Stimulated activated naive CD8-positive, alpha-beta T cell treated with anti-CD3 and anti-CD28 coated beads, Interleukin-15, amount 100 ng/mL, for 72 hours (primary cell): Measurements from ENCODE around the gene MLC1.

Experiments
- ATAC-seq: fragments of 150-1000 bp; cut with Tn5 transposase; 2 replicates; pipeline ENCODE4 v1.10.0; 2021; ENCODE audit warnings: mild to moderate bottlenecking, moderate library complexity
- DNase-seq, 2 donors: peaks; one replicate each; pipeline ENCODE4 v3.0.0; 2021 to 2022
- H3K27ac Mint-ChIP-seq, 2 donors: one replicate each; pipeline ENCODE4 v1.8.0; 2022; ENCODE audit warnings: mild to moderate bottlenecking in 2 of 2, mixed read lengths in 2 of 2, moderate library complexity in 2 of 2
- H3K27me3 Mint-ChIP-seq: one replicate; pipeline ENCODE4 v1.8.0; 2022; ENCODE audit warnings: mixed read lengths
- H3K4me1 Mint-ChIP-seq: one replicate; pipeline ENCODE4 v1.8.0; 2022; ENCODE audit warnings: mild to moderate bottlenecking, mixed read lengths
- H3K4me3 Mint-ChIP-seq, 2 donors: one replicate each; pipeline ENCODE4 v1.8.0; 2022; ENCODE audit warnings: mild to moderate bottlenecking in 2 of 2, mixed read lengths in 2 of 2, moderate library complexity in 1 of 2
- H3K9me3 Mint-ChIP-seq, 2 donors: one replicate each; pipeline ENCODE4 v1.8.0; 2022; ENCODE audit warnings: mixed read lengths in 2 of 2

Gene MLC1

GRCh38 chr22:50074056-50074455 is 11.2 kb downstream of the MLC1 start:
- Mint-ChIP-seq H3K27ac (no peak overlapping the region), H3K4me3 (no peak overlapping the region), H3K27me3 (no peaks in the 10 kb centered on the region), H3K4me1 (no peaks in the 10 kb centered on the region), H3K9me3 (no peaks in the 10 kb centered on the region)
- ATAC-seq (no peak), DNase-seq (no peak)

- ATAC-seq: no peak
- no peaks in the 10 kb centered on the region for H3K9me3 Mint-ChIP-seq
- DNase-seq: no peak
- no peak overlapping the region for H3K27ac Mint-ChIP-seq
- H3K27me3 Mint-ChIP-seq: no peaks in the 10 kb centered on the region
- no peak overlapping the region for H3K4me3 Mint-ChIP-seq
- no peaks in the 10 kb centered on the region for H3K4me1 Mint-ChIP-seq
Measured at GRCh38 chr22:50072714-50073538, 12.3 kb downstream of the MLC1 start.

DNA sequence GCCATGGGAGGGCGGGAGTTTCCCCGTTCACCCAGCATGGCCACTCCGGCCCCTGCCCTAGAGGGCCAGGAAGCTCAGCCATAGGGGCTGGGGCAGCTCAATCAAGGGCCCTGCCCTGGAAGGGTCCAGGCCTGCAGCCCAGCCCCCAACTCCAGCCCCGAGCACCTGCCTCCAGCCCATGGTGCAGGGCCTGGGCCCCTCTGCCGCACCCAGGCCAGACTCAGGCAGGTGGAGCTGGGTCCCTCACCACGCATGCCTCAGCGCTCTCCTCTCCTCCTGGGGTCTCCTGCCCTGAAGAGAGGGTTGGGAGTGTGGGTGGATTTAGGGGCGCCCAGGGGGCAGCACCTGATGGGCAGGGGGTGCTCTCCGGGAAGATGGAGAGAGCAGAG is 13.1 kb downstream of the MLC1 start:
- Mint-ChIP-seq H3K27me3 (no peaks in the 10 kb centered on the region), H3K27ac (no peak overlapping the region), H3K4me1 (no peaks in the 10 kb centered on the region), H3K4me3 (no peak overlapping the region), H3K9me3 (no peaks in the 10 kb centered on the region)
- ATAC-seq: no peak
- no peak for DNase-seq

GRCh38 chr22:50071432-50072166 is 13.6 kb downstream of the MLC1 start:
- no peaks in the 10 kb centered on the region for H3K4me1 Mint-ChIP-seq
- no peak overlapping the region for H3K27ac Mint-ChIP-seq
- no peak overlapping the region for H3K4me3 Mint-ChIP-seq
- no peaks in the 10 kb centered on the region for H3K9me3 Mint-ChIP-seq
- H3K27me3 Mint-ChIP-seq: no peaks in the 10 kb centered on the region
- DNase-seq (no peak), ATAC-seq (no peak)

GRCh38 chr22:50070366-50070765 is 14.9 kb downstream of the MLC1 start:
- no peaks in the 10 kb centered on the region for H3K4me1 Mint-ChIP-seq
- DNase-seq (no peak), ATAC-seq (no peak)
- H3K27me3 Mint-ChIP-seq: no peaks in the 10 kb centered on the region
- no peaks in the 10 kb centered on the region for H3K9me3 Mint-ChIP-seq
- no peak overlapping the region for H3K4me3 Mint-ChIP-seq
- no peak overlapping the region for H3K27ac Mint-ChIP-seq

DNA sequence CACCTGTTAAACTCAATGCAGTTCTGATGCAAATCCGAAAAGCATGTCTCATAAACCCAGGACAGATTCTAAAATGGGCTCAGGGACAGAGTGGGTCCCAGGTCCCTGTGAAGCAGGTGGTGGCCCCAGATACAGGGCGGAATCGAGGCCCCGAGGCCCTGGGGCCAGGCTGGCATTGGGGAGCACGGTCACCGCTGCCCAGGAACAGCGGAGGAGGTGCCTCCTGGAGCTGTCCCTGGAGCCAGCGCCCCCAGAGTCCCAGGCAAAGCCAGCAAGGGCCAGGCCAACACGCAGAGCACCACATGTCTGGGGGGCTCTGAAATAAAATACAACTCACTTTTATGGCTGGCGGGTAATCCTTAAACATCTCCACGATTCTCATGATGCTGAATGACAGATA is 17.1 kb downstream of the MLC1 start:
- ATAC-seq (no peak), DNase-seq (no peak)
- no peak overlapping the region for H3K27ac Mint-ChIP-seq
- no peak overlapping the region for H3K4me3 Mint-ChIP-seq
- H3K4me1 Mint-ChIP-seq: no peaks in the 10 kb centered on the region
- H3K9me3 Mint-ChIP-seq: no peaks in the 10 kb centered on the region
- H3K27me3 Mint-ChIP-seq: no peaks in the 10 kb centered on the region

GRCh38 chr22:50067244-50067643 is 18.0 kb downstream of the MLC1 start:
- peak overlapping the region in 1 of 2 donors; percentile 40 for H3K27ac Mint-ChIP-seq
- DNase-seq: no peak

GRCh38 chr22:50064453-50064852 is 20.8 kb downstream of the MLC1 start:
- H3K27ac Mint-ChIP-seq: no peak overlapping the region
- H3K9me3 Mint-ChIP-seq: no peaks in the 10 kb centered on the region
- no peak overlapping the region for H3K4me3 Mint-ChIP-seq
- peaks cover 20% of the 10 kb centered on the region for H3K27me3 Mint-ChIP-seq
- ATAC-seq (no peak), DNase-seq (no peak)
- H3K4me1 Mint-ChIP-seq: no peaks in the 10 kb centered on the region

More at GRCh38 chr22:50067244-50067643, 18.0 kb downstream of the MLC1 start:
- ATAC-seq: no peak
- no peaks in the 10 kb centered on the region for H3K4me1 Mint-ChIP-seq
- no peak overlapping the region for H3K4me3 Mint-ChIP-seq
- no peaks in the 10 kb centered on the region for H3K9me3 Mint-ChIP-seq
- no peaks in the 10 kb centered on the region for H3K27me3 Mint-ChIP-seq

DNA sequence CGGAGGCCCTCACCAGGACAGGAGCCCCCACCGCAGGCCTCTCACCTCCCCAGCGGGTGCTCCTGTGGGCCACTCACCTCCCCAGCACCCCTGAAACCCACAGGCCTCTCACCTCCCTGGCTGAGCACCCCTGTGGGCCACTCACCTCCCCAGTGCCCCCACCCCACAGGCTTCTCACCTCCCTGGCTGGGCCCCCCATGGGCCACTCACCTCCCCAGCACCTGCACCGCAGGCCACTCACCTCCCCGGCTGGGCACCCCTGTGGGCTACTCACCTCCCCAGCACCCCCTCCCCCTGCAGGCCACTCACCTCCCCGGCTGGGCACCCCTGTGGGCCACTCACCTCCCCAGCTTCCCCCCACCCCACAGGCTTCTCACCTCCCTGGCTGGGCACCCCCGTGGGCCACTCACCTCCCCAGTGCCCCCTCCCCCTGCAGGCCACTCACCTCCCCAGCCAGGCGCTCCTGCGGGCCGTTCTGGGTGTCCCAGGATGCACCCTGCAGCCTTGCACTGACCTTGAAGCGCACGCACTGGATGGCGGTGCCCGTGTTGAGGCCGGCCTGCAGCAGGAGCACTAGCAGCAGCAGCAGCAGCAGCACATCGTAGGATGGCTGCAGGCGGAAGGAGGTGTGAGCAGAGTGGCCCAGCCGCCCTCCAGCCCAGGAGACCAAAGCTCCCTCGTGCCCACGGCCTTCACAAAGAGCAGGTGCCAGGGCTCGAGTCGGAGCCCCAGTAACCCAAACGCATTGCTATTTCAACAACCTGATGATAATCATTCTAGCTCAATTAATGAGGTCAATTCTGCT is 21.4 kb downstream of the MLC1 start:
- Mint-ChIP-seq H3K4me3 (no peak overlapping the region), H3K4me1 (no peaks in the 10 kb centered on the region), H3K27ac (no peak overlapping the region), H3K9me3 (no peaks in the 10 kb centered on the region), H3K27me3 (peaks cover 27% of the 10 kb centered on the region)
- DNase-seq (no peak), ATAC-seq (peak; percentile 79)

DNA sequence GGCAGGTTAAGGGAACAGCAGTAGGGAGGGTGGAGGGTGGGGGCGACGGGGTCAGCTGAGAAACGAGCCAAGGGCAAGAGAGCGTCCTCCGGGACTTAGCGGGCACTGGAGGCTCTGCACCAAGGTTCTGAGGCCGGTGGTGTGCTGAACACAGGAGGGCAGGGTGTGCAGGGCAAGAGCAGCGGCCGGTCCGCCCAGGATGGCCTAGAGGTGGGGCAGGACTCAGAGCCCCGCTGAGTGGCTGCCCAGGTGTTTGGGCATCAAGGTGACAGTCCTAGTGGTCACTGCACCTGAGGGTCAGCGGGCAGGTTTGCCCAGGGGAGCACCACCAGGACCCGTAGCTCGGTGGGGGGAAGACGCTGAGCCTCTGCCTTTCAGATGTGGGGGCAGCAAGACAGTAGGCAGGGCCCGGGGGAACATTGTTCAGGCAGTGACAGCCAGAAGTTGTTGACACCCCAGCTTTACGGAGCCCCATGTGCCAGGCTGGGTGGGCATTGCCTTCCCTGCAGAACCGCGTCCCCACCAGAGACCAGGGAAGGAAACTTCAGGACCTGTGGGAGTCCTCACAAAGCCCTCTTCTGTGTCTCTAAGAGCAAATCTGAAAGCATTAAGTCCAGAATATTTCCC is 22.6 kb downstream of the MLC1 start:
- Mint-ChIP-seq H3K27ac (no peak overlapping the region), H3K4me3 (no peak overlapping the region), H3K27me3 (peaks cover 32% of the 10 kb centered on the region), H3K9me3 (no peaks in the 10 kb centered on the region), H3K4me1 (no peaks in the 10 kb centered on the region)
- ATAC-seq: no peak
- no peak for DNase-seq

DNA sequence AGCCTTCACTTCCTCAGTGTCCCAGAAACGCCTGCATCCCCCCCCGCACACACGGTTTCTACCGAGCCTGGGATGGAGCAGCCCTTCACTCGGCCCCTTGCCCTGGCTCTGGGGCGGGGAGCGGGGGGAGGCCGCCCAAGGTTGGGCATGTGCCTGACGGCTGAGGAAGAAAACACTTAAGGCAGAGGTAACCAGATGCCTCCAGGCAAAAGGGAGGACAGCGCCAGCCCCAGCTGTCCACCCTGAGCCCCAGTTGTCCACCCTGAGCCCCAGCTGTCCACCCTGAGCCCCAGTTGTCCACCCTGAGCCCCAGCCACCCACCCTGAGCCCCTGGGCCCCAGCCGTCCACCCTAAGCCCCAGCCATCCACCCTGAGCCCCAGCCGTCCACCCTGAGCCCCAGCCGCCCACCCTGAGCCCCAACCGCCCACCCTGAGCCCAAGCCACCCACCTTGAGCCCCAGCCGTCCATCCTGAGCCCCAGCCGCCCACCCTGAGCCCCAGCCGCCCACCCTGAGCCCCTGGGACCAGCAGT is 23.3 kb downstream of the MLC1 start:
- ATAC-seq: no peak
- Mint-ChIP-seq H3K4me1 (no peaks in the 10 kb centered on the region), H3K4me3 (no peak overlapping the region), H3K27me3 (peaks cover 39% of the 10 kb centered on the region), H3K27ac (no peak overlapping the region), H3K9me3 (no peaks in the 10 kb centered on the region)
- no peak for DNase-seq

- H3K9me3 Mint-ChIP-seq: no peaks in the 10 kb centered on the region
- DNase-seq: no peak
- H3K27me3 Mint-ChIP-seq: peaks cover 45% of the 10 kb centered on the region
- H3K4me1 Mint-ChIP-seq: no peaks in the 10 kb centered on the region
- no peak overlapping the region for H3K4me3 Mint-ChIP-seq
- peak overlapping the region in 1 of 2 donors; percentile 2 for H3K27ac Mint-ChIP-seq
- ATAC-seq: no peak
Measured at GRCh38 chr22:50061141-50061823, 23.9 kb downstream of the MLC1 start.

GRCh38 chr22:50060441-50061140 is 24.6 kb downstream of the MLC1 start:
- ATAC-seq: no peak
- H3K4me3 Mint-ChIP-seq: no peak overlapping the region
- no peaks in the 10 kb centered on the region for H3K9me3 Mint-ChIP-seq
- H3K27ac Mint-ChIP-seq: no peak overlapping the region
- H3K4me1 Mint-ChIP-seq: no peaks in the 10 kb centered on the region
- DNase-seq: no peak
- peaks cover 52% of the 10 kb centered on the region for H3K27me3 Mint-ChIP-seq

- DNase-seq (no peak), ATAC-seq (no peak)
- no peaks in the 10 kb centered on the region for H3K9me3 Mint-ChIP-seq
- no peaks in the 10 kb centered on the region for H3K4me1 Mint-ChIP-seq
- peaks cover 59% of the 10 kb centered on the region for H3K27me3 Mint-ChIP-seq
- H3K4me3 Mint-ChIP-seq: no peak overlapping the region
- H3K27ac Mint-ChIP-seq: no peak overlapping the region
Measured at GRCh38 chr22:50059881-50060262, 25.4 kb downstream of the MLC1 start.
